Subcutaneous adipose tissue (tissue), 4 donors: ENCODE results near the gene CDHR3. TPM values are rescaled to one million over a fixed set of nuclear protein-coding genes. Genes with fewer than 3 reads are reported as not detected.

Experiments
- total RNA-seq, 4 donors: library from RNA; depleted of rRNA; stranded (reverse); fragments of >200 nt; gene quantifications; one replicate each; pipeline ENCODE4 v1.1.0, GENCODE V29; 2016
- TF ChIP-seq, protein P1 (sequence below): fragments of 450-650 bp; IDR thresholded peaks from one replicate; pipeline ENCODE4 v1.5.1; 2016; ENCODE audit warnings: low read depth, mild to moderate bottlenecking, control low read depth, antibody characterized with exemption, moderate library complexity

CDHR3 gene
- total RNA-seq, 4 donors from 2014 or later: 6.2 to 33.8 (median 12.0) TPM

DNA sequence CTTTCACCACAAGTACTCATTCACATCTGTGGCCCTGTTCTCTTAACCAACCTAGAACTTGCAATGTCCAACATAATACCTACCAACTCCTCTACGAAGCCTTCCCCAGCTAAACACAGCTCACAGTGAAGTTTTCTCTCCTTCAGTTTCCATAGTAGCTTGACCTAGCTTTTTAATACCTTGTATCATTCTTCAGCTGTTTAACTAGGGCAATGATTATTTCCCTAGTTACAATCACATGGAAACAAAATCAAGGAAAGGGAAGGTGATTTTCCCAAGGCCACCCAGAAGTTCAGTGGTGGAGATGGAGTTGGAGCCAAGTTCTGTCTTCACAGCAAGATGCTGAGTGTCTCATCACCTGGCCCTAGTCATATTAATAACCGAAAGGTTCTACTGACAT, 16.3 kb downstream of the CDHR3 start:
- TF ChIP-seq, protein P1, sequence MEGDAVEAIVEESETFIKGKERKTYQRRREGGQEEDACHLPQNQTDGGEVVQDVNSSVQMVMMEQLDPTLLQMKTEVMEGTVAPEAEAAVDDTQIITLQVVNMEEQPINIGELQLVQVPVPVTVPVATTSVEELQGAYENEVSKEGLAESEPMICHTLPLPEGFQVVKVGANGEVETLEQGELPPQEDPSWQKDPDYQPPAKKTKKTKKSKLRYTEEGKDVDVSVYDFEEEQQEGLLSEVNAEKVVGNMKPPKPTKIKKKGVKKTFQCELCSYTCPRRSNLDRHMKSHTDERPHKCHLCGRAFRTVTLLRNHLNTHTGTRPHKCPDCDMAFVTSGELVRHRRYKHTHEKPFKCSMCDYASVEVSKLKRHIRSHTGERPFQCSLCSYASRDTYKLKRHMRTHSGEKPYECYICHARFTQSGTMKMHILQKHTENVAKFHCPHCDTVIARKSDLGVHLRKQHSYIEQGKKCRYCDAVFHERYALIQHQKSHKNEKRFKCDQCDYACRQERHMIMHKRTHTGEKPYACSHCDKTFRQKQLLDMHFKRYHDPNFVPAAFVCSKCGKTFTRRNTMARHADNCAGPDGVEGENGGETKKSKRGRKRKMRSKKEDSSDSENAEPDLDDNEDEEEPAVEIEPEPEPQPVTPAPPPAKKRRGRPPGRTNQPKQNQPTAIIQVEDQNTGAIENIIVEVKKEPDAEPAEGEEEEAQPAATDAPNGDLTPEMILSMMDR: no peak

- TF ChIP-seq, protein P1: no peak
These were observed 17.8 kb downstream of the CDHR3 start for GRCh38 chr7:105980645-105981396.

DNA sequence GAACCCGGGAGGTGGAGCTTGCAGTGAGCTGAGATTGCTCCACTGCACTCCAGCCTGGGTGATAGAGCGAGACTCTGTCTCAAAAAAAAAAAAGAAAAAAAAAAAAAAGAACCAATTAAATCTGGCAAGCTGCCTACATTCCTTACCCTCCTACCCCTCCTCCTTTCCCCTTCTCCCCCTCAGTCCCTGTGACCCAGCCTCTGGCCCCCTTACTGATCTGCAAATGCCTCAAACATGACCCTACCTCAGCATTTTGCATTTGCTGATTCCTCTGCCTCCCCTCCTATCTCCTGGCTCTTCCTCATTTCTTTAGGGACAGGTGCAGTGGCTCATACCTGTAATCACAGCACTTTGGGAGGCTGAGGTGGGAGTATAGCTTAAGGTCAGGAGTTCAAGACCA, 19.3 kb downstream of the CDHR3 start:
- TF ChIP-seq, protein P1: no peak

- TF ChIP-seq, protein P1: no peak
These were observed 22.2 kb downstream of the CDHR3 start for GRCh38 chr7:105985229-105985628.

DNA sequence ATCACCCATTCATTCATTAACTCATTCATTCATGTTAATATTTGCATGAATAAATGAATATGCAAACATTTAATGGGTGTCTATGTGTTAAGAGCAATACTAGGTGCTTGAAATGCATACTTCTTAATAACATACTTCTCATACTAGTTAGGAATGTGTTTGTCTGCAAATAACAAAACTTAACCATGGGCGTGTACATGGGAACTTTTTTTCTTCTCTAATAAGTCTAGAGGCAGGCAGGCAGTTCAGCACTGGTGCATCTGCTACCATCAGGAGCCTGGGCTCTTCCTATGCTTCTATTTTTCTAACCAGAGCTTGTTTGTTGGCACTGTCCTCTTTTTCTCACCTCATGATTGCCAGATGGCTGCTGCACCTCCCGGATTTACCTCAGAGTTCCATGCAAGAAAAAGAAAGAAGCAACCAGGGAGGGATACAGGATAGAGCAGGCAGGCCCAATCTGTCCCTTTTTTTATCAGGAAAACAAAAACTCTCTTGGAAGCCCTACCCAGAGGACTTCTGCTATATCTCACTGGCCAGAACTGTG, 22.7 kb downstream of the CDHR3 start:
- TF ChIP-seq, protein P1: no peak

GRCh38 chr7:105987046-105987445, 24.0 kb downstream of the CDHR3 start:
- TF ChIP-seq, protein P1: no peak

DNA sequence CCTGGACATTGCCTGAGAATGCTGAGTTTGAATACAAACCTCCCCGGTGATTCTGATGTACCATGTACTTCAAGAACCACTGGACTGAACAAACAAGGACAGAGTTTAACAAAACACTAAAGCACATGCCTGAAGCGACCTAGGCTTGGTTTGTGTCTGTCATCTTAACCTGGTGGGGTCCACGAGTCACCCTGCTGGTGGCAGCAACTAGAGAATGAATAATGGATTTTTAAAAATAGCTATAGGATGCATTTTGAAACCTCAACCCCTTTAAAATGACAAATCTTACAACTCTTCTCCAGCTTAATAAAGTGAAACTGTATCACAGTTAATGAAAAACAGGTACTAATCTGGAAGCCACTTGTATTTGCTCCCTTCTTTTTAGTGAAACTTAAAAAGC, 25.2 kb downstream of the CDHR3 start:
- TF ChIP-seq, protein P1: no peak
